Fibroblast of lung (primary cell): Measurements from ENCODE around the gene RAB8A. TPM values are rescaled to one million over a fixed set of nuclear protein-coding genes. Genes with fewer than 3 reads are reported as not detected.

Experiments used
- DNase-seq, 2 donors: peaks; one replicate each; pipeline versions ENCODE4 v3.0.0 to v3.0.0-alpha.2; 2010; ENCODE audit warnings: low read depth in 2 of 2
- H2AFZ ChIP-seq: 2 replicates; pipeline ENCODE4 v1.5.1; 2012; ENCODE audit warnings: low read length, control low read depth, inconsistent platforms
- H3K27ac ChIP-seq: 2 replicates; pipeline ENCODE4 v1.5.1; 2011; ENCODE audit warnings: low read length, control low read depth; ENCODE audit not compliant: insufficient read depth
- H3K27me3 ChIP-seq: 2 replicates; pipeline ENCODE4 v1.5.1; 2011; ENCODE audit warnings: mild to moderate bottlenecking, low read length; ENCODE audit not compliant: control insufficient read depth, insufficient read depth
- H3K36me3 ChIP-seq: 2 replicates; pipeline ENCODE4 v1.5.1; 2011; ENCODE audit warnings: low read length; ENCODE audit not compliant: control insufficient read depth, insufficient read depth
- H3K4me1 ChIP-seq: 2 replicates; pipeline ENCODE4 v1.5.1; 2011; ENCODE audit warnings: low read length; ENCODE audit not compliant: control insufficient read depth, insufficient read depth; ENCODE audit errors: extremely low read depth
- H3K4me2 ChIP-seq: 2 replicates; pipeline ENCODE4 v1.5.1; 2011; ENCODE audit warnings: low read length, control low read depth; ENCODE audit not compliant: insufficient read depth; ENCODE audit errors: extremely low read depth
- H3K4me3 ChIP-seq, 4 experiments: fragments of 200-600 bp in 1 of 4; sonication (generic) in 1 of 4; replicated peaks in 1 of 4; 2 replicates each; pipeline ENCODE4 v1.5.1; 2011 to 2016; ENCODE audit warnings: low read length in 4 of 4, low read depth in 3 of 4, mild to moderate bottlenecking in 3 of 4, control low read depth in 2 of 4, inconsistent platforms in 1 of 4, mixed read lengths in 1 of 4; ENCODE audit not compliant: insufficient read depth in 1 of 4; ENCODE audit errors: control extremely low read depth in 1 of 4
- H3K79me2 ChIP-seq: 2 replicates; pipeline ENCODE4 v1.5.1; 2012; ENCODE audit warnings: mild to moderate bottlenecking, low read length, inconsistent platforms; ENCODE audit not compliant: control insufficient read depth, insufficient read depth
- H3K9ac ChIP-seq: 2 replicates; pipeline ENCODE4 v1.5.1; 2011; ENCODE audit warnings: mild to moderate bottlenecking, low read length, control low read depth; ENCODE audit not compliant: insufficient read depth
- H3K9me3 ChIP-seq: 2 replicates; pipeline ENCODE4 v1.5.1; 2012; ENCODE audit warnings: low read depth, low read length; ENCODE audit not compliant: control insufficient read depth, insufficient read depth
- H4K20me1 ChIP-seq: 2 replicates; pipeline ENCODE4 v1.5.1; 2011; ENCODE audit warnings: low read length; ENCODE audit not compliant: control insufficient read depth, insufficient read depth; ENCODE audit errors: extremely low read depth
- CTCF ChIP-seq, 2 donors: IDR thresholded peaks in 1 of 2; conservative IDR thresholded peaks in 1 of 2; 1 replicate in 1 of 2; 2 replicates in 1 of 2; pipeline ENCODE4 v1.5.1; 2011 to 2012; ENCODE audit warnings: low read length in 2 of 2, control low read depth in 1 of 2, inconsistent platforms in 1 of 2, low read depth in 1 of 2, mild to moderate bottlenecking in 1 of 2
- EZH2 ChIP-seq: IDR thresholded peaks from 2 replicates; pipeline ENCODE4 v1.5.1; 2012; ENCODE audit warnings: low read length, control low read depth, mild to moderate bottlenecking; ENCODE audit errors: missing control alignments
- polyA plus RNA-seq, 2 donors: library from polyadenylated mRNA; depleted of rRNA in 1 of 2; stranded (reverse) in 1 of 2; unstranded in 1 of 2; fragments of >200 nt; gene quantifications; 2 replicates each; pipeline ENCODE4 v1.2.1, GENCODE V29; 2011 to 2012; ENCODE audit warnings: missing spikeins in 1 of 2
- total RNA-seq: library from RNA; depleted of rRNA; stranded (reverse); fragments of >200 nt; gene quantifications from 2 replicates; pipeline ENCODE4 v1.2.1, GENCODE V29; 2014

Gene RAB8A
- total and polyA plus RNA-seq, 2 donors (not counting 1 experiment from before 2014, with no cell fraction given), result 77.6 to 104 TPM

GRCh38 chr19:16180611-16181010, 68.9 kb downstream of the RAB8A start:
- no peak overlapping the region for H3K27ac ChIP-seq

More at GRCh38 chr19:16180611-16181010, 68.9 kb downstream of the RAB8A start:
- peak overlapping the region; percentile 40 for H3K4me2 ChIP-seq
- peak; percentile 70 to 84 for DNase-seq
- peaks cover 2% of the 10 kb centered on the region for H3K79me2 ChIP-seq
- no peaks in the 10 kb centered on the region for H3K27me3 ChIP-seq
- H3K9me3 ChIP-seq, result no peaks in the 10 kb centered on the region
- H3K9ac ChIP-seq, result no peak overlapping the region
- no peak for TF ChIP-seq EZH2
- no peak for TF ChIP-seq CTCF (conservative IDR thresholded peaks at IDR 0.05 in 1 of 2, IDR thresholded peaks at IDR 0.05 in 1 of 2; ENCODE audit: low read depth in 1 of 2, low read length in 2 of 2)
- no peak overlapping the region for H3K4me3 ChIP-seq
- no peak overlapping the region for H2AFZ ChIP-seq
- peaks cover 4% of the 10 kb centered on the region for H3K4me1 ChIP-seq
- no peaks in the 10 kb centered on the region for H4K20me1 ChIP-seq
- H3K36me3 ChIP-seq, result no peaks in the 10 kb centered on the region

Other genes starting within 250 kb of the RAB8A start
- not detected in 2 replicates for gene CYP4F2, start 213.8 kb upstream of the RAB8A start, total RNA-seq
- not detected in 2 replicates for gene CYP4F2, start 213.8 kb upstream of the RAB8A start, polyA plus RNA-seq
- gene CYP4F11, start 177.4 kb upstream of the RAB8A start, total RNA-seq, result not detected in 2 replicates
- gene CYP4F11, start 177.4 kb upstream of the RAB8A start, polyA plus RNA-seq, result not detected in 2 replicates
- gene OR10H4, start 162.9 kb upstream of the RAB8A start, total RNA-seq, result not detected in 2 replicates
- not detected in 2 replicates for gene OR10H4, start 162.9 kb upstream of the RAB8A start, polyA plus RNA-seq
- gene TPM4, start 35.4 kb upstream of the RAB8A start, total RNA-seq, result 720 and 822 TPM in 2 replicates
- gene TPM4, start 35.4 kb upstream of the RAB8A start, polyA plus RNA-seq, result 1,637 and 2,577 TPM in 2 replicates
- not detected in 2 replicates for gene HSH2D, start 31.8 kb downstream of the RAB8A start, total RNA-seq
- gene HSH2D, start 31.8 kb downstream of the RAB8A start, polyA plus RNA-seq, result not detected in 2 replicates
- not detected in 2 replicates for gene CIB3, start 61.6 kb downstream of the RAB8A start, total RNA-seq
- gene CIB3, start 61.6 kb downstream of the RAB8A start, polyA plus RNA-seq, result not detected in 2 replicates
- gene FAM32A, start 73.5 kb downstream of the RAB8A start, total RNA-seq, result 102 and 106 TPM in 2 replicates
- gene FAM32A, start 73.5 kb downstream of the RAB8A start, polyA plus RNA-seq, result 141 and 149 TPM in 2 replicates
- gene AP1M1, start 86.0 kb downstream of the RAB8A start, total RNA-seq, result 48.5 and 113 TPM in 2 replicates
- 94.4 and 130 TPM in 2 replicates for gene AP1M1, start 86.0 kb downstream of the RAB8A start, polyA plus RNA-seq
- 3.3 and 19.2 TPM in 2 replicates for gene KLF2, start 212.9 kb downstream of the RAB8A start, total RNA-seq
- gene KLF2, start 212.9 kb downstream of the RAB8A start, polyA plus RNA-seq, result 6.7 and 11.5 TPM in 2 replicates